GM12873 (cell line): ENCODE data around the gene PLCG1.

Source experiments
- TF ChIP-seq, protein P1 (sequence below): IDR thresholded peaks from 2 replicates; pipeline ENCODE4 v1.5.1; 2012; ENCODE audit warnings: low read depth, mild to moderate bottlenecking, moderate library complexity, low read length, control low read depth; ENCODE audit not compliant: insufficient read depth; ENCODE audit errors: missing control alignments

The PLCG1 gene

DNA sequence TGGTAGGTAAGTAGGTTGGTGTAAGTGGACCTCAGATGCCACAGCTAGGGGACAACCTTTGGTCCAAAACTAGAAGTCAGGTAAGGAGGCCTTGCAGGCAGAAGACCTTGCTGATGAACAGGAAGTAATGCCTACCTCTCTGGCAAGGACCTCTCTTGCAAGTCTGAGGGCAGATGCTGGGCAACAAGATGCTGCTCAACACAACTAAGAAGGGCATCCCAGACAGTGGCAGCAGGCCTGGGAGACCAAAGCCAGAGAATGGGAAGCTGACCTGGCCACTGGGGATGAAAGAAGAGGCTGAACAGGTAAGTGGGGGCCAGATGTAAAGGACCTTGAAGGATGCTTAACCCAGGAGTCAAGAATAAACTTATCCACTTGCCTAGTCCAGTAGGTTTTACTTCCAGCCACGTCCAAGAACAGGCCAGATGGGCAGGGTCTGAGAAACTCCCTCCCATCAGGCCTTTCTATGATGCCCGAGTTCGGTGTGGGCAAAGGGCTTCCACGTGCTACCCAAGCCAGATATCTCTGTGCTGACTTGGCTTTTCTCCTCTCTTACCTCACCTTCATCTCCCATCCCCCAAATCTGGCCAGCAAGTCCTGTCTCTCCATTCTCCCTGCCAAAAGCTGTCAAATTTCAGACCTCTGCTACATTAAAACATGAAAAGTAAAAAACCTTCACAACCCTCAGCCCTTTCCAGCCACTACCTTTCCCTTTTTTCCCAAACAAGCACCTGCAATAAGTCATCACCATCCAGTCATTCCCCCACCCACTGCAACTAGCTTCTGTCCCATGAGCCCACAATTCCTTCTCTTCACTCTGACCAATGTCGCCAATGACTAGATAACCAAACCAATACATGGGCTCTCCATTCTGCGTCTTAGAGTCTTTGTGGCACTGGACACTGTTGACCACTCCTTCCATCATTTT, 11.5 kb upstream of the PLCG1 start:
- TF ChIP-seq, protein P1, sequence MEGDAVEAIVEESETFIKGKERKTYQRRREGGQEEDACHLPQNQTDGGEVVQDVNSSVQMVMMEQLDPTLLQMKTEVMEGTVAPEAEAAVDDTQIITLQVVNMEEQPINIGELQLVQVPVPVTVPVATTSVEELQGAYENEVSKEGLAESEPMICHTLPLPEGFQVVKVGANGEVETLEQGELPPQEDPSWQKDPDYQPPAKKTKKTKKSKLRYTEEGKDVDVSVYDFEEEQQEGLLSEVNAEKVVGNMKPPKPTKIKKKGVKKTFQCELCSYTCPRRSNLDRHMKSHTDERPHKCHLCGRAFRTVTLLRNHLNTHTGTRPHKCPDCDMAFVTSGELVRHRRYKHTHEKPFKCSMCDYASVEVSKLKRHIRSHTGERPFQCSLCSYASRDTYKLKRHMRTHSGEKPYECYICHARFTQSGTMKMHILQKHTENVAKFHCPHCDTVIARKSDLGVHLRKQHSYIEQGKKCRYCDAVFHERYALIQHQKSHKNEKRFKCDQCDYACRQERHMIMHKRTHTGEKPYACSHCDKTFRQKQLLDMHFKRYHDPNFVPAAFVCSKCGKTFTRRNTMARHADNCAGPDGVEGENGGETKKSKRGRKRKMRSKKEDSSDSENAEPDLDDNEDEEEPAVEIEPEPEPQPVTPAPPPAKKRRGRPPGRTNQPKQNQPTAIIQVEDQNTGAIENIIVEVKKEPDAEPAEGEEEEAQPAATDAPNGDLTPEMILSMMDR: no peak

DNA sequence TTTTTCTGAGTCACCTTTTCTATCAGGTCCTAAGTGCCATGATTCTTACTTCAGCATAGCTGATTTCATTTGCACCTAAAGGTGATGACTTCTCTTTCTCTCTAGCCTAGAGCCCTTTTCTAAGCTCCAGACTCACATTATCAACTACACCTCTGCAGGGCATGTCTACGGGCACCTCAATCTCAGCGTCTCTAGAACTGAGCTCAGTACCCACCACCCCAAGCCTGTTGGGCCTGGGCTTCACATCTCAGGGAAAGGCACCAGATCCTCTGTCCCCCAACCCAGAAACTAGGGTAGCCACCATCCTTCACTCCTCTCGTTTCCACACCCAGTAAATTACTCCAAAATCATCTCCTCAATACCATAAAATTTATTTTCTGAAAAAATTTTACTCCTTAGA, 10.6 kb upstream of the PLCG1 start:
- TF ChIP-seq, protein P1: no peak

DNA sequence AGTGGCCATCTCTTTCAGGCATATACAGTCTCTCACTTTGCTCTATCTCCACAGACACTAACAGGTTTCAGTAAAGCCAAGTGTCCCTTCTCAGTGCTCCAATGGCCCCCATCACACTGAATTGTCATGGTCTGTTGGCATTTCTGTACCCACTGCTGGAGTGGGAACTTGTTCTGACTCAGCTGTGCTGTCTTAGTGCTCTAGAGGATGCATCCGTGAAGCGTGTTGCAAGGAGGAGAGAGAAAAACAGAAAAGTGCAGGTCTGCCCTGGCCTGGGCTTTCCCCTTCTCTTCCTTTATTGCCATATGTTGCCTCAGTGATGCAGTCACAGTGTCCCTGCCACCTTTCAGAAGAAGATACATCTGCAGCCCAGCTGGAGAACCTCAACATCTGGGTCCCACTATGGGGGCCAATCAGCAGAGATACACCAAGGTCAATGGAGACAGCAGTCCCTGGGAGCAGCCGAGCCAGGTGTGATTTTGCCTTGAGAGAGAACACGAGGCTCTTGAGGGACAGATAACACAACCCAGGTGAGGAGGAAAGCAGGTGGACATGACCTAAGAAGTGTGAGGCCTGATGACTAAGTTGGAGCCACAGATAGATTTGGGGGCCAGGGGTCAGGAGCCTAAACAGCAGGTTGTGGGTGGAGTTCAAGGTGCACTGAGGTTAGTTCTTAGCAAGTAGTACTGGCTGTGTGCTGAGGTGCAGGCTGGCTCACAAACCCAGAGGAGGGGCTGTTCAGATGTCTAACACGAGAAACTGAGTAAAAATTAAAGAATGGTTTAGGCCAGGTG, 5.6 kb upstream of the PLCG1 start:
- TF ChIP-seq, protein P1: no peak

DNA sequence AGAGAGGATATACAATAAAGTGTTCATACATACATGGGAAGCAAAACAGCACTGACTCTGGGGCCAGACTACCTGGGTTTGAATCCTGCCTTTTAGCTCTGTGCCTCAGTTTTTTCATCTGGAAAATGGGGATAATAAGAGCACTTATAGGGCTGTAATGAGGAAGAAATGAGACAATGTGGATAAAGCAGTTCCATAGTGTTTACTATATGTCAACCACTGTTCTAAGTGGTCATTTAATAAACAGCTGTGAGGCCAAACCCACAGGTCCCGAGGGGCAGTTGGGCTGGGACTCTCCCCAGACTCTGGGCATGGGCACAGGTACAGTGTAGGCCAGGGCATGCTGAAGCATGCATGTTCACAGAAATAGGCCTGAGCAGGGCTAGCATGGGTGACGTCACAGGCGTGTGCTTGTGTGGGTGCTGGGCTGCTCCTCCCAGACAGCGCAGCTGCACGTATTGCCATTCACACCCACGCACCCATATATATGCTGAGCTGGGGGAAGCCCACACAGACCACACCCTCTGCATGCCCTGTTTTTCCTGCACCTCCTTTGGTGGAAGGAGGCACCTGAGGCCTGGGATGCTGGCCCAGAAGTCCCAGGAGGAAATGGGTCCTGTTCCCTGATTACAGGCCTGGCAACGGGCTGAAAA, 3.5 kb upstream of the PLCG1 start:
- TF ChIP-seq, protein P1: no peak

DNA sequence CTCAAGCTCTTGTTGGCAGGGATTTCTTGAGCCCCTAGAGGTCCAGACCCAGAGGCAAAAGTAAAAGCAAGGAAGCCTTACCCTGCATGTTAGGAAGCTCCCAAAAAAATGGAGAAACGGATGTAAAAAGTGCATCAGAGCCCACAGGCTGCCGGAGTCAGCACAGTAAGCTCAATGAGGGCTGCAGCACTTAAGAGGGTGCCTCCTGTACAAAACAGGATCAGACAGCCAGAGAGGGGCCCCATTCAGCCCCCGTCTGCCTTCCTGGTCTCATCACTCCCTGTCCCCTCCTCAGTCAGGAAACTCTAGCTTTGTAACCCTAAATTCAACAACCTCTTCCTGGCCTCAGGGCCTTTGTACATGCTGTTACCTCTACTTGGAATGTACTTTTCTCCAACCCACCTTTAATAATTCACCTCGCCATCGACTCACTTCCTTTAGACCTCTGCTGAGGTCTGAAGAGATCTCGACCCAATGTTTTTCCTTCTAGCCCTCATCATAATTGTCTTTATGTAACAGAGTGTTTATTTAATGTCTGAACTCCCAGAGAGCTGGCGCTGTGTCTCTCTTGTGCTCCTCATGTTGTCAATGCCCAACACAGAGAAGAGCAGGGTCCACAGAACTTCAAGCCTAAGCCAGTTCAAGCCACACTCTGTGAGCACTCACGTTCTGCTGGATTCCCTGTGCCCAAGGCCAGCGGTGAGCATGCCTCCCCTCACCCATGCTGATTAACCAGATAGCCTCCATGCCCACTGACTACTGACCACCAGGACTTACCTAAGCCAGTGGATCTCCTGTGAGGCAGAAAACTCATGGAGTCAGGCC, 2.8 kb upstream of the PLCG1 start:
- TF ChIP-seq, protein P1: no peak

DNA sequence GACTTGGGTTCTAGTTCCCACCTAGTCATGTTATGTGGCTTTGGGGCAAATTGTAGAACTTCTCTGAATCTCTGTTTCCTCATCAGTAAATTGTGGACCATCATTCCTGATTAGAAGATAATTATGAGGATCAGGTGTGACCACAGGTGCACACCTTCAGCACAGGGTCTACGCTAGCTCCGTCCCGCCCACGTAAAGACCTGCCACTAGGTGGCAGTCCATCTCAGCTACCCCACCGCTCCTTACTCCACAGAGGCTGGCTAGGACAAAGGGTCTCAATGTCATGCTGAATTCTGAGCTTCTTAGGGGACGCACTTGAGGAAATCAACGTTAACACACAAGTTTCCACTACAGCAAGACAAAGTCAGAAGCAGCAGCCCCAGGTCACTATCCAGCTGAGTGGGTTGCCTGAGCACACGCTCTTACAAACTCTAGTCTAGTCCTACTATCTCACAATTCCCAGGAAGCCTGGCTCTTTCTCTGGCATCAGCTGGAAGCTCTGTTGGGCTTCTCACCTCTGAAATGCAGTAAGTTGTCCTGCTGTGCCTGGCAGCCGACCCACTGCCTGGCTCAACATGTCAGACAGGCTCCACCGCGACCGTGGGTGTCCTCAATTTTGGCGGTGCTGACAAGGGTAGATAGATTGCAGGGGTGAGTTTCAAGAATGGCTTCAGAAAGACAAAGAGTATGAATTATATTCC, 2.0 kb upstream of the PLCG1 start:
- TF ChIP-seq, protein P1: peak; percentile 89
